Measurements from ENCODE around the gene RNLS. TPM values are rescaled to one million over a fixed set of nuclear protein-coding genes. Genes with fewer than 3 reads are reported as not detected.

RNLS gene
- polyA plus RNA-seq, 3 donors: 3.3 to 3.9 (median 3.7) TPM

DNA sequence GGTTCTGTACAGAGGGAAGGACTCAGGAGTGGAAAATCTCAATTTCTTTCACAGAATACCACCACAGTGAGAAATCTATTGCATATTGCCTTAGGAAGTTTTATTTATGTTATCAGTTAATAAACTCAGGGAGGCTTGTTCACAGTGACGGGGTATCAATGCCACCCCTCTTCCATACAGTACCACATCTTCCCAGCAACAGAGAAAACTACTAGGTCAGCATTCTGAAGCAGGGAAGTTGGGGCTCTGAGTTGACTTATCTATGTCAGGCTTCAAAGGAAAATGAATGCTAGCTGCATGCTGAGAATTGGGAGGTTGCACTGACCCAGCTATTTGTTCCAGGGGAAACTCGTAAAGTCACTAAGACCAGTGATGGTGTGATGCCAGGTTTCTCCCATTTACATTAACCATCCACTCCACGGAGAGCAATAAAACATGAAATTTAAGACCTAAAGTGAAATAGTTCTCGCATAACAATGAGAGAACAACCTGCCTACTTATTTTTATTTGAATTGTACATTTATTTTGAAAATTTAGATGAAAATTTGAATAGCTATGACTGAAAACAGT is 266.7 kb downstream of the RNLS start:
- Histone ChIP-seq H3K9me3 (replicated peaks in 1 of 2; ENCODE audit: control insufficient read depth in 1 of 2, insufficient read depth in 1 of 2, low read length in 2 of 2) (peaks cover 7 to 22% of the 10 kb centered on the region in 2 donors), H3K27me3 (ENCODE audit: control insufficient read depth in 2 of 2, insufficient read depth in 2 of 2, low read length in 2 of 2) (no peaks in the 10 kb centered on the region), H3K36me3 (replicated peaks in 1 of 2; ENCODE audit: control insufficient read depth in 1 of 2, insufficient read depth in 2 of 2, low read length in 2 of 2) (no peaks in the 10 kb centered on the region), H4K20me1 (ENCODE audit: insufficient read depth, low read length) (no peaks in the 10 kb centered on the region), H3K79me2 (ENCODE audit: insufficient read depth, low read length) (no peaks in the 10 kb centered on the region), H3K4me3 (replicated peaks in 1 of 3; ENCODE audit: low read depth in 2 of 3, low read length in 3 of 3) (no peak overlapping the region), H3K9ac (ENCODE audit: insufficient read depth, low read length, poor library complexity, severe bottlenecking) (no peak overlapping the region), H3K4me2 (replicated peaks; ENCODE audit: extremely low read depth, low read length, poor library complexity, severe bottlenecking) (no peak overlapping the region), H3K4me1 (ENCODE audit: control insufficient read depth in 1 of 2, insufficient read depth in 2 of 2, low read length in 2 of 2) (peaks cover 3 to 10% of the 10 kb centered on the region in 2 donors), H2AFZ (ENCODE audit: insufficient read depth, low read depth, low read length, poor library complexity, severe bottlenecking) (no peak overlapping the region), H3K27ac (ENCODE audit: low read depth in 1 of 2, low read length in 2 of 2) (no peak overlapping the region)
- Mint-ChIP-seq H3K27me3 (ENCODE audit: low read depth in 3 of 3) (peaks cover 0 to 1% (median 1%) of the 10 kb centered on the region in 3 donors), H3K4me1 (peaks cover 19% of the 10 kb centered on the region), H3K9me3 (peaks cover 14 to 31% (median 25%) of the 10 kb centered on the region in 7 donors), H3K4me3 (no peak overlapping the region), H3K36me3 (peaks cover 7 to 19% of the 10 kb centered on the region in 2 donors), H3K27ac (no peak overlapping the region)
- TF ChIP-seq CTCF (IDR thresholded peaks at IDR 0.05): no peak
- WGBS (ENCODE audit: insufficient coverage): no CpG with 5 or more reads among the region's 4 CpGs
- intact Hi-C loops (cut with micrococcal nuclease): no loop called here
- DNase-seq: no peak

DNA sequence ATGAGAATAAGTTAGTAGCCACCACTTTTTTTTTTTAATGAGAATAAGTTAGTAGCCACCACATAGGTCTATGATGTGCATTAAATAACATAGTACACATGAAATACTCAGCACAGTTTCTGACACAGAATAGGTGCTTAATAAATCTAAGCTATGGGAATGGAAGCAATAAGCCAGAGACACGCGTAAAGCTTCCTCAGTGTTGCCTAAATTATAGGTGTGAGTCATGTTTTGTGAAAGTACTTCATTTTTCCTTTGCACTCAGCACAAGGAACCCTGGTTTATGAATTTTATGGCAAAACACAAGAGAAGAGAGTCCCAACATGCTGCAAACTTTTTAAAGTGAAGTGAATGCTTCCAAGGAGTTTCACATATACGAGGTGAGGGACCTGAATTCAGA is 267.4 kb downstream of the RNLS start:
- no peaks in the 10 kb centered on the region for H3K79me2 ChIP-seq (ENCODE audit: insufficient read depth, low read length)
- DNase-seq: peak in 2 of 3 donors; percentile 18 to 52
- no peak for TF ChIP-seq CTCF (IDR thresholded peaks at IDR 0.05)
- peaks cover 19% of the 10 kb centered on the region for H3K4me1 Mint-ChIP-seq
- peaks cover 14 to 25% (median 22%) of the 10 kb centered on the region in 7 donors for H3K9me3 Mint-ChIP-seq
- no CpG with 5 or more reads among the region's 3 CpGs for WGBS (ENCODE audit: insufficient coverage)
- no peak overlapping the region for H3K4me3 Mint-ChIP-seq
- no peak overlapping the region for H3K4me3 ChIP-seq (replicated peaks in 1 of 3; ENCODE audit: low read depth in 2 of 3, low read length in 3 of 3)
- no peak overlapping the region for H3K9ac ChIP-seq (ENCODE audit: insufficient read depth, low read length, poor library complexity, severe bottlenecking)
- H3K36me3 ChIP-seq (replicated peaks in 1 of 2; ENCODE audit: control insufficient read depth in 1 of 2, insufficient read depth in 2 of 2, low read length in 2 of 2): no peaks in the 10 kb centered on the region
- peaks cover 7 to 22% of the 10 kb centered on the region in 2 donors for H3K9me3 ChIP-seq (replicated peaks in 1 of 2; ENCODE audit: control insufficient read depth in 1 of 2, insufficient read depth in 1 of 2, low read length in 2 of 2)
- no peak overlapping the region for H2AFZ ChIP-seq (ENCODE audit: insufficient read depth, low read depth, low read length, poor library complexity, severe bottlenecking)
- H3K27me3 ChIP-seq (ENCODE audit: control insufficient read depth in 2 of 2, insufficient read depth in 2 of 2, low read length in 2 of 2): no peaks in the 10 kb centered on the region
- peaks cover 0 to 1% (median 1%) of the 10 kb centered on the region in 3 donors for H3K27me3 Mint-ChIP-seq (ENCODE audit: low read depth in 3 of 3)
- H3K27ac ChIP-seq (ENCODE audit: low read depth in 1 of 2, low read length in 2 of 2): no peak overlapping the region
- no peaks in the 10 kb centered on the region for H4K20me1 ChIP-seq (ENCODE audit: insufficient read depth, low read length)
- no peak overlapping the region for H3K27ac Mint-ChIP-seq
- peaks cover 3 to 10% of the 10 kb centered on the region in 2 donors for H3K4me1 ChIP-seq (ENCODE audit: control insufficient read depth in 1 of 2, insufficient read depth in 2 of 2, low read length in 2 of 2)
- intact Hi-C loops (cut with micrococcal nuclease): no loop called here
- H3K4me2 ChIP-seq (replicated peaks; ENCODE audit: extremely low read depth, low read length, poor library complexity, severe bottlenecking): no peak overlapping the region
- peaks cover 7 to 15% of the 10 kb centered on the region in 2 donors for H3K36me3 Mint-ChIP-seq

Data from CD14-positive monocyte (primary cell).